HepG2 (cell line): ENCODE data around the gene MACROD2. TPM values are rescaled to one million over a fixed set of nuclear protein-coding genes. Genes with fewer than 3 reads are reported as not detected.

Experiments used
- ARID2 ChIP-seq: sonication (generic); formaldehyde crosslinking; IDR thresholded peaks from 2 replicates; pipeline ENCODE4 v1.8.1; 2022; ENCODE audit warnings: mild to moderate bottlenecking, missing genetic modification reagents, borderline replicate concordance
- ESRRA ChIP-seq: sonication (generic); formaldehyde crosslinking; IDR thresholded peaks from 2 replicates; pipeline ENCODE4 v1.5.1; 2020; ENCODE audit warnings: mild to moderate bottlenecking, low read depth, missing genetic modification reagents
- FOXC1 ChIP-seq: sonication (generic); formaldehyde crosslinking; IDR thresholded peaks from 2 replicates; pipeline ENCODE4 v1.8.0; 2022; ENCODE audit warnings: mild to moderate bottlenecking, missing genetic modification reagents, borderline replicate concordance
- GFI1 ChIP-seq: sonication (generic); formaldehyde crosslinking; IDR thresholded peaks from 2 replicates; pipeline ENCODE4 v1.5.0; 2020; ENCODE audit warnings: missing genetic modification reagents, mild to moderate bottlenecking, borderline replicate concordance
- IRF2 ChIP-seq: IDR thresholded peaks from 2 replicates; pipeline ENCODE4 v1.6.1; 2018; ENCODE audit warnings: missing genetic modification reagents, missing compliant biosample characterization
- JUN ChIP-seq: sonication (generic); formaldehyde crosslinking; IDR thresholded peaks from 2 replicates; pipeline ENCODE4 v1.4.0; 2020; ENCODE audit warnings: mild to moderate bottlenecking, missing genetic modification reagents
- KDM4B ChIP-seq: sonication (generic); formaldehyde crosslinking; IDR thresholded peaks from 2 replicates; pipeline ENCODE4 v1.4.0; 2020; ENCODE audit warnings: missing genetic modification reagents
- NR3C1 ChIP-seq: sonication (generic); formaldehyde crosslinking; IDR thresholded peaks from 2 replicates; pipeline ENCODE4 v1.4.0; 2020; ENCODE audit warnings: missing genetic modification reagents
- SP5 ChIP-seq: IDR thresholded peaks from 2 replicates; pipeline ENCODE4 v1.6.1; 2016; ENCODE audit warnings: low read depth, borderline replicate concordance
- ZNF501 ChIP-seq: sonication (generic); formaldehyde crosslinking; IDR thresholded peaks from 2 replicates; pipeline ENCODE4 v1.5.1; 2020; ENCODE audit warnings: mild to moderate bottlenecking, moderate library complexity, missing genetic modification reagents
- ZNF672 ChIP-seq: sonication (generic); formaldehyde crosslinking; IDR thresholded peaks from 2 replicates; pipeline ENCODE4 v1.8.1; 2022; ENCODE audit warnings: missing genetic modification reagents
- ZSCAN22 ChIP-seq: sonication (generic); formaldehyde crosslinking; IDR thresholded peaks from 2 replicates; pipeline ENCODE4 v1.4.0; 2020; ENCODE audit warnings: mild to moderate bottlenecking, missing genetic modification reagents
- polyA plus RNA-seq, 8 experiments: library from polyadenylated mRNA; depleted of rRNA in 3 of 8; stranded (reverse) in 7 of 8; unstranded in 1 of 8; fragments of >200 nt; fragmentation: Illumina TruSeq in 4 of 8; extraction: Trizol in 4 of 8; gene quantifications; 2 replicates each; pipeline versions ENCODE4 v1.2.1 to v1.2.3, GENCODE V29; 2011 to 2016; ENCODE audit warnings: low read depth in 4 of 8, missing spikeins in 1 of 8, mixed read lengths in 1 of 8; ENCODE audit not compliant: insufficient read depth in 1 of 8
- total RNA-seq, 5 experiments: library from RNA; depleted of rRNA; stranded (reverse); fragments of >200 nt; fragmentation: Illumina TruSeq; extraction: Trizol; gene quantifications; 2 replicates each; pipeline ENCODE4 v1.2.3, GENCODE V29; 2016; ENCODE audit warnings: low read depth in 1 of 5
- TF ChIP-seq, protein P1 (sequence below): sonication (generic); formaldehyde crosslinking; IDR thresholded peaks from 2 replicates; pipeline ENCODE4 v1.4.0; 2020; ENCODE audit warnings: mild to moderate bottlenecking, missing genetic modification reagents, borderline replicate concordance
- TF ChIP-seq, protein P2 (sequence below): sonication (generic); formaldehyde crosslinking; IDR thresholded peaks from 2 replicates; pipeline ENCODE4 v1.4.0; 2020; ENCODE audit warnings: mild to moderate bottlenecking, missing genetic modification reagents
- TF ChIP-seq, protein P3 (sequence below): sonication (generic); formaldehyde crosslinking; IDR thresholded peaks from 2 replicates; pipeline ENCODE4 v1.8.1; 2023; ENCODE audit warnings: mild to moderate bottlenecking, inconsistent platforms, moderate library complexity, missing genetic modification reagents, borderline replicate concordance
- TF ChIP-seq, protein P4 (sequence below): sonication (generic); formaldehyde crosslinking; IDR thresholded peaks from 2 replicates; pipeline ENCODE4 v1.5.1; 2020; ENCODE audit warnings: mild to moderate bottlenecking, missing genetic modification reagents, moderate library complexity

Gene MACROD2
- total and polyA plus RNA-seq, 2 of the 13 experiments (the other 11 are each of a cell fraction or from before 2014, with no cell fraction given) = 0.13 to 0.51 TPM

DNA sequence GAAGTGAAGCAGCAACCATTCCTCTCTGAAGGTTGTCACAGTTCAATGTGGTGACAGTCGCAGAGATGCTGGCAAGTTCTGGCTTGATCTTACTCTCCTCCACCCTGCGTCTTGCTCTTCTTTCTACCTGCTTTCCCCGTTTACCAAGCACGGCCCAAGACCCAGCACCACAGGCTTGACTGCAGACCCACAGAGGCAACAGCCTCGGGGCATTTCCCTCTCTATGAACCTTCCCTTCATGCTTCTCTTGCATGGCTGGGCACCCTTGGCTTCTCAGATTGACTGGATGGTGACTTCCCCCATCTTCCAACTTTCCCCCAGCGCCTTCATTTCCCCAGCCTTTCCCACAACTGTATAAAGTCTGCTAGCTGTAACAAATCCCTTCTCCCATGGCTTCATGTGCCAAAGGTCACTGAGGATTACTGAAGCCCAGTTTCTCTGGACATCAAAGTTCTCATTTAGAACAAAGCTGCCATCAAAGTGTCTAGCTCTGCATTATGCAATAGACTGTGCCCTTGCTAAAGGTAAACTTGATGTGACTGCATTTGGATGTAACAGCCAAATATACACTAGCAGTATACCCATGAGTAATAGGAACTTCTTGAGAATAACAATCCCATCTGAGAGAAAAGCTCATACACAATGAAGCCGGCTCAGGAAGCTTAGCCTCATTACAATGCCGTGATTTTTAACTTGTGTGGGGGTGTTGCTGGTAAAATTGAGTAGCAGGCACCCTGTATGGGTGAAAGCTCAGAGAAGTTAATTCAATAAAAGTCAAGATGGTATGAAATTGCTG, 1065.1 kb downstream of the MACROD2 start (continued):
- TF ChIP-seq, protein P1, sequence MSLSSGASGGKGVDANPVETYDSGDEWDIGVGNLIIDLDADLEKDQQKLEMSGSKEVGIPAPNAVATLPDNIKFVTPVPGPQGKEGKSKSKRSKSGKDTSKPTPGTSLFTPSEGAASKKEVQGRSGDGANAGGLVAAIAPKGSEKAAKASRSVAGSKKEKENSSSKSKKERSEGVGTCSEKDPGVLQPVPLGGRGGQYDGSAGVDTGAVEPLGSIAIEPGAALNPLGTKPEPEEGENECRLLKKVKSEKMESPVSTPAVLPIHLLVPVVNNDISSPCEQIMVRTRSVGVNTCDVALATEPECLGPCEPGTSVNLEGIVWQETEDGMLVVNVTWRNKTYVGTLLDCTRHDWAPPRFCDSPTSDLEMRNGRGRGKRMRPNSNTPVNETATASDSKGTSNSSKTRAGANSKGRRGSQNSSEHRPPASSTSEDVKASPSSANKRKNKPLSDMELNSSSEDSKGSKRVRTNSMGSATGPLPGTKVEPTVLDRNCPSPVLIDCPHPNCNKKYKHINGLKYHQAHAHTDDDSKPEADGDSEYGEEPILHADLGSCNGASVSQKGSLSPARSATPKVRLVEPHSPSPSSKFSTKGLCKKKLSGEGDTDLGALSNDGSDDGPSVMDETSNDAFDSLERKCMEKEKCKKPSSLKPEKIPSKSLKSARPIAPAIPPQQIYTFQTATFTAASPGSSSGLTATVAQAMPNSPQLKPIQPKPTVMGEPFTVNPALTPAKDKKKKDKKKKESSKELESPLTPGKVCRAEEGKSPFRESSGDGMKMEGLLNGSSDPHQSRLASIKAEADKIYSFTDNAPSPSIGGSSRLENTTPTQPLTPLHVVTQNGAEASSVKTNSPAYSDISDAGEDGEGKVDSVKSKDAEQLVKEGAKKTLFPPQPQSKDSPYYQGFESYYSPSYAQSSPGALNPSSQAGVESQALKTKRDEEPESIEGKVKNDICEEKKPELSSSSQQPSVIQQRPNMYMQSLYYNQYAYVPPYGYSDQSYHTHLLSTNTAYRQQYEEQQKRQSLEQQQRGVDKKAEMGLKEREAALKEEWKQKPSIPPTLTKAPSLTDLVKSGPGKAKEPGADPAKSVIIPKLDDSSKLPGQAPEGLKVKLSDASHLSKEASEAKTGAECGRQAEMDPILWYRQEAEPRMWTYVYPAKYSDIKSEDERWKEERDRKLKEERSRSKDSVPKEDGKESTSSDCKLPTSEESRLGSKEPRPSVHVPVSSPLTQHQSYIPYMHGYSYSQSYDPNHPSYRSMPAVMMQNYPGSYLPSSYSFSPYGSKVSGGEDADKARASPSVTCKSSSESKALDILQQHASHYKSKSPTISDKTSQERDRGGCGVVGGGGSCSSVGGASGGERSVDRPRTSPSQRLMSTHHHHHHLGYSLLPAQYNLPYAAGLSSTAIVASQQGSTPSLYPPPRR = peak; percentile 93
- TF ChIP-seq ARID2 (CRISPR knock-in tag) = peak; percentile 81
- peak; percentile 14; the same call in 1 of the 2 replicates for TF ChIP-seq ZNF501
- TF ChIP-seq IRF2 (CRISPR knock-in tag) = peak; percentile 93
- TF ChIP-seq FOXC1 = no peak
- peak; percentile 67 for TF ChIP-seq SP5
- TF ChIP-seq ZSCAN22 = no peak
- TF ChIP-seq KDM4B (CRISPR knock-in tag) = peak; percentile 96
- TF ChIP-seq, protein P2, sequence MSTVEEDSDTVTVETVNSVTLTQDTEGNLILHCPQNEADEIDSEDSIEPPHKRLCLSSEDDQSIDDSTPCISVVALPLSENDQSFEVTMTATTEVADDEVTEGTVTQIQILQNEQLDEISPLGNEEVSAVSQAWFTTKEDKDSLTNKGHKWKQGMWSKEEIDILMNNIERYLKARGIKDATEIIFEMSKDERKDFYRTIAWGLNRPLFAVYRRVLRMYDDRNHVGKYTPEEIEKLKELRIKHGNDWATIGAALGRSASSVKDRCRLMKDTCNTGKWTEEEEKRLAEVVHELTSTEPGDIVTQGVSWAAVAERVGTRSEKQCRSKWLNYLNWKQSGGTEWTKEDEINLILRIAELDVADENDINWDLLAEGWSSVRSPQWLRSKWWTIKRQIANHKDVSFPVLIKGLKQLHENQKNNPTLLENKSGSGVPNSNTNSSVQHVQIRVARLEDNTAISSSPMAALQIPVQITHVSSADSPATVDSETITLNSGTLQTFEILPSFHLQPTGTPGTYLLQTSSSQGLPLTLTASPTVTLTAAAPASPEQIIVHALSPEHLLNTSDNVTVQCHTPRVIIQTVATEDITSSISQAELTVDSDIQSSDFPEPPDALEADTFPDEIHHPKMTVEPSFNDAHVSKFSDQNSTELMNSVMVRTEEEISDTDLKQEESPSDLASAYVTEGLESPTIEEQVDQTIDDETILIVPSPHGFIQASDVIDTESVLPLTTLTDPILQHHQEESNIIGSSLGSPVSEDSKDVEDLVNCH (CRISPR knock-in tag) = no peak
- peak; percentile 79; the same call in 1 of the 2 replicates for TF ChIP-seq ESRRA (CRISPR knock-in tag)
- TF ChIP-seq ZNF672 = peak; percentile 85; the same call in 1 of the 2 replicates
- TF ChIP-seq, protein P3, sequence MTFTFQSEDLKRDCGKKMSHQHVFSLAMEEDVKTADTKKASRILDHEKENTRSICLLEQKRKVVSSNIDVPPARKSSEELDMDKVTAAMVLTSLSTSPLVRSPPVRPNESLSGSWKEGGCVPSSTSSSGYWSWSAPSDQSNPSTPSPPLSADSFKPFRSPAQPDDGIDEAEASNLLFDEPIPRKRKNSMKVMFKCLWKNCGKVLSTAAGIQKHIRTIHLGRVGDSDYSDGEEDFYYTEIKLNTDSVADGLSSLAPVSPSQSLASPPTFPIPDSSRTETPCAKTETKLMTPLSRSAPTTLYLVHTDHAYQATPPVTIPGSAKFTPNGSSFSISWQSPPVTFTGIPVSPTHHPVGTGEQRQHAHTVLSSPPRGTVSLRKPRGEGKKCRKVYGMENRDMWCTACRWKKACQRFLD (CRISPR knock-in tag) = no peak
- peak; percentile 97 for TF ChIP-seq GFI1 (CRISPR knock-in tag)
- TF ChIP-seq, protein P4, sequence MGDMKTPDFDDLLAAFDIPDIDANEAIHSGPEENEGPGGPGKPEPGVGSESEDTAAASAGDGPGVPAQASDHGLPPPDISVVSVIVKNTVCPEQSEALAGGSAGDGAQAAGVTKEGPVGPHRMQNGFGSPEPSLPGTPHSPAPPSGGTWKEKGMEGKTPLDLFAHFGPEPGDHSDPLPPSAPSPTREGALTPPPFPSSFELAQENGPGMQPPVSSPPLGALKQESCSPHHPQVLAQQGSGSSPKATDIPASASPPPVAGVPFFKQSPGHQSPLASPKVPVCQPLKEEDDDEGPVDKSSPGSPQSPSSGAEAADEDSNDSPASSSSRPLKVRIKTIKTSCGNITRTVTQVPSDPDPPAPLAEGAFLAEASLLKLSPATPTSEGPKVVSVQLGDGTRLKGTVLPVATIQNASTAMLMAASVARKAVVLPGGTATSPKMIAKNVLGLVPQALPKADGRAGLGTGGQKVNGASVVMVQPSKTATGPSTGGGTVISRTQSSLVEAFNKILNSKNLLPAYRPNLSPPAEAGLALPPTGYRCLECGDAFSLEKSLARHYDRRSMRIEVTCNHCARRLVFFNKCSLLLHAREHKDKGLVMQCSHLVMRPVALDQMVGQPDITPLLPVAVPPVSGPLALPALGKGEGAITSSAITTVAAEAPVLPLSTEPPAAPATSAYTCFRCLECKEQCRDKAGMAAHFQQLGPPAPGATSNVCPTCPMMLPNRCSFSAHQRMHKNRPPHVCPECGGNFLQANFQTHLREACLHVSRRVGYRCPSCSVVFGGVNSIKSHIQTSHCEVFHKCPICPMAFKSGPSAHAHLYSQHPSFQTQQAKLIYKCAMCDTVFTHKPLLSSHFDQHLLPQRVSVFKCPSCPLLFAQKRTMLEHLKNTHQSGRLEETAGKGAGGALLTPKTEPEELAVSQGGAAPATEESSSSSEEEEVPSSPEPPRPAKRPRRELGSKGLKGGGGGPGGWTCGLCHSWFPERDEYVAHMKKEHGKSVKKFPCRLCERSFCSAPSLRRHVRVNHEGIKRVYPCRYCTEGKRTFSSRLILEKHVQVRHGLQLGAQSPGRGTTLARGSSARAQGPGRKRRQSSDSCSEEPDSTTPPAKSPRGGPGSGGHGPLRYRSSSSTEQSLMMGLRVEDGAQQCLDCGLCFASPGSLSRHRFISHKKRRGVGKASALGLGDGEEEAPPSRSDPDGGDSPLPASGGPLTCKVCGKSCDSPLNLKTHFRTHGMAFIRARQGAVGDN = peak; percentile 54
- peak; percentile 59; the same call in 1 of the 2 replicates for TF ChIP-seq JUN (CRISPR knock-in tag)
- no peak for TF ChIP-seq NR3C1 (CRISPR knock-in tag)
